ENCODE measurements around the gene TNIP1.

Gene TNIP1

DNA sequence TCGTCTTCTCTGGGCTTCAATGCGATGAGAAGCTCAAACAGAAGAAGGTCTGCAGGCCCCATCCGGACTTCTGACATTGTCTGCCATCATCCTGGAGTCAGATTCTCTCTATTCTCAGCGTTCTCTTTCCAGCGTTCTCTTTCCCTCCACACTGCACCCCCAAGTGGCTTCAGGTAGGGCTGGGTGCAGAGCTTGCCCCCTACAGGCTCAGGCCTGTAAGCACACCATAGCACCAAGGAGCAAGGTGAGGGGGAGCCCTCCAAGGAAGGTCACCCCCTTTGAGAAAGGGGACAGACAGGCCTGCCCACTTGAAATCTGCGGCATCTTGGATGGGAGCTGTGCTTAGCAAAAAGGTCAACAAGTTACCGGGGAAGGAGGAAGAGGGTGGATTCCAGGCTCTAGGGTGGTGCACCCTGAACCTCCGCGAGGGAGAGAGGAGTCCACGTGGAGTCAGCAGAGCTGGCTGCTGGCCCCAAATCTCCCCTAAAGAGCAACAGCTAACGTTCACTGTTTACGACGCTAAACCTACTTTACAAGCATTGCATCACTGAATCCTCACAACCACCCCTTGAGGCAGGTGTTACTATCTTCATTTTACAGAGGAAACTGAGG lies 32.9 kb downstream of the TNIP1 start:
- TF ChIP-seq, protein P1, sequence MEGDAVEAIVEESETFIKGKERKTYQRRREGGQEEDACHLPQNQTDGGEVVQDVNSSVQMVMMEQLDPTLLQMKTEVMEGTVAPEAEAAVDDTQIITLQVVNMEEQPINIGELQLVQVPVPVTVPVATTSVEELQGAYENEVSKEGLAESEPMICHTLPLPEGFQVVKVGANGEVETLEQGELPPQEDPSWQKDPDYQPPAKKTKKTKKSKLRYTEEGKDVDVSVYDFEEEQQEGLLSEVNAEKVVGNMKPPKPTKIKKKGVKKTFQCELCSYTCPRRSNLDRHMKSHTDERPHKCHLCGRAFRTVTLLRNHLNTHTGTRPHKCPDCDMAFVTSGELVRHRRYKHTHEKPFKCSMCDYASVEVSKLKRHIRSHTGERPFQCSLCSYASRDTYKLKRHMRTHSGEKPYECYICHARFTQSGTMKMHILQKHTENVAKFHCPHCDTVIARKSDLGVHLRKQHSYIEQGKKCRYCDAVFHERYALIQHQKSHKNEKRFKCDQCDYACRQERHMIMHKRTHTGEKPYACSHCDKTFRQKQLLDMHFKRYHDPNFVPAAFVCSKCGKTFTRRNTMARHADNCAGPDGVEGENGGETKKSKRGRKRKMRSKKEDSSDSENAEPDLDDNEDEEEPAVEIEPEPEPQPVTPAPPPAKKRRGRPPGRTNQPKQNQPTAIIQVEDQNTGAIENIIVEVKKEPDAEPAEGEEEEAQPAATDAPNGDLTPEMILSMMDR (IDR thresholded peaks at IDR 0.05; ENCODE audit: control insufficient read depth, extremely low read depth, insufficient read depth), result peak; percentile 76
- DNase-seq (ENCODE audit: low read depth), result no peak
- no peak overlapping the region for H3K4me3 ChIP-seq (ENCODE audit: low read depth, low read length)

DNA sequence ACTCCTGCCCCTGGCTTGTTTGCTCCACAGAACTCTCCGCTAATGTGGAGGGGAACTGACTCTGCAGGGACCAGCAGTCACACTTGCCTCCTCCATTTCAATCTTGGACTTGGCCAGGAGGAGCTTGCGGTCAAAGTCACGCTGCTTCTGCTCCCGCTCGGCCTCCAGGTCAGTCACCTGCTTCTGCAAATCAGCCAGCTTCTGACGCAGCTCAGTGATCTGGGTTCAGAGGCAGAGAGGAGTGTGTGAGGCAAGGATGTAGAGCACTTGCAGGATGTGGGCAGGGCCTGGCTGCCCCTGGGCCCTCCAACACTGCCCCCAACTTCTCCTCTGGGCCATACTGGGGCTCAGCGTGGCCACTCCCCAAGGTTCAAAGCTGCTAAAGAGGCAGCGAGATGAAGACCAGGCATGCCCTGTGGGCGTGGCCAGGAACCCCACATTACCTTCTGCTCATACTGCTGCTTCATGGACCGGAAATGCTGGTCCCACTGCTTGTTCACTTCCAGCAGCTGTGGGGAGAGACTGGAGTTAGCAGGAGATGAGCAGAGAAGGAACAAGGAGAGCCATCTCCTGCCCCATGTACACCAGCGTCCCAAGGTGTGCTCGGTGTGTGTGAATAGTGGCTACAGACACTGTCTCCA lies 38.3 kb downstream of the TNIP1 start:
- no peak for DNase-seq (ENCODE audit: low read depth)
- TF ChIP-seq, protein P1 (IDR thresholded peaks at IDR 0.05; ENCODE audit: control insufficient read depth, extremely low read depth, insufficient read depth), result no peak

DNA sequence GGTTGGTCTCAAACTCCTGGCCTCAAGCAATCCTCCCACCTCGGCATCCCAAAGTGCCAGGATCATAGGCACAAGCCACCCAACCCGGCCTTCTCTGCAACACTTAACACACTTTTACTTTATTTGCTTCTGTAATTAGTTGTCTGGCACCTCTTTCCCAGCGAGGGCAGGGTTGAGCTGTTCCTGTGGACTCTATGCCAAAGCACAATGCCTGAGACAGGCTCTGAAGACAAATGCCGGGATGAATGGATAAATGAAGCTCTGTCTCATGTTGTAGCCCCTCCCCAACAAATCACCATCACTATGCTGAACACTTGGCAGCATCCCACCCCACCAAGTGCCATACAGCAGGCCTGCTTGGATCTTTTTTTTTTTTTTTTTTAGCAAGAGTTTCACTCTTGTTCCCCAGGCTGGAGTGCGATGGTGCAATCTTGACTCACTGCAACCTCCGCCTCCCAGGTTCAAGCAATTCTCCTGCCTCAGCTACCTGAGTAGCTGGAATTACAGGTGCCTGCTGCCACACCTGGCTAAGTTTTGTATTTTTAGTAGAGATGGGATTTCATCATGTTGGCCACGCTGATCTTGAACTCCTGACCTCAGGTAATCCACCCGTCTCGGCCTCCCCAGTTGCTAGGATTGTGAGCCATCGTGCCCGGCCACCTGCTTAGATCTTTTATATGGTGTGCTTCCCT lies 39.1 kb downstream of the TNIP1 start:
- H3K4me3 ChIP-seq (ENCODE audit: low read depth, low read length), result no peak overlapping the region
- no peak for DNase-seq (ENCODE audit: low read depth)
- TF ChIP-seq, protein P1 (IDR thresholded peaks at IDR 0.05; ENCODE audit: control insufficient read depth, extremely low read depth, insufficient read depth), result no peak

More for the DNA sequence above, 38.3 kb downstream of the TNIP1 start:
- no peak overlapping the region for H3K4me3 ChIP-seq (ENCODE audit: low read depth, low read length)

DNA sequence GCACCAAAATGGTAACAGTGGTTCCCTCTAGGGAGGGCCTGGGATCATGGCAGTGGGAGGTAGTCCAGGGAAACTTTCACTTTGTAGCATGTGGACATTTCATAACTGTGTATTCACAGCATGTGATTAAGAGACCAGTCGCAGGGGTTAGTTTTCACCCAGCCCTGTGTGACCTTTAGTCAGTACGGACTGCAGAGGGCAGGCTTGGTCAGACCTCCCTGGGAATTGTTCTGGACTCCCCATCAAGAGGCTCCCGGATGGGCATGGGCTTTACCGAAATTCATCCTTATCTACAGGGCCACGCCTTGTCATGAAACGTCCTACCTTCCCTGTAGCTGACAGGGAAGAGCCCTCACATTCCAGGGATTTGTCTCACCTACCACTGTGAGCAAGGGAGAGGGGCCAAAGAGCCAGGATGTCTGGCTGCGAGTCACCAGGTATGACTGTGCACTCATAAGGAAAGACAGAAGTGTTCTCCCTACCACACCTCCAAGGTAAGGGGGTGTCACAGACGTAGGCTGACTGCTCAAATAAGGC lies 40.6 kb downstream of the TNIP1 start:
- H3K4me3 ChIP-seq (ENCODE audit: low read depth, low read length), result no peak overlapping the region
- TF ChIP-seq, protein P1 (IDR thresholded peaks at IDR 0.05; ENCODE audit: control insufficient read depth, extremely low read depth, insufficient read depth), result no peak
- no peak for DNase-seq (ENCODE audit: low read depth)

DNA sequence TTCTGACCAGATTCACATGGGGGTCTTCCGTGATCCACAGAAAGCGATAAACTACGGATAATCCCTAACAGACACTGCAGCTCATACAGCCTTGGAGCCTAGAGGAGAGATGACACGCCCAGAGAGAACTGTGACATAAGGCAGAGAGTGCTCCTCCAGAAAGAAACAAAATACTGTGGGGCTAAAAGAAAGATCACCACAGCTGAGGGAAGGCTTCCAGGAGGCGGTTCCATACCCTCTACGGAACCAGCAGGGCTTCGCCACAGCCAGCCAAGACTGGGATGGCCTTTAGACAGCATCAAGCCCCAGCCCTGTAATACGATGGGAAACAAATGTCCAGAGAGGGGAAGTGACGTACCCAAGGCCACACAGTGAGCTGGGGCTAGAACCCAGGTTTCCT lies 41.2 kb downstream of the TNIP1 start:
- TF ChIP-seq, protein P1 (IDR thresholded peaks at IDR 0.05; ENCODE audit: control insufficient read depth, extremely low read depth, insufficient read depth), result no peak
- no peak for DNase-seq (ENCODE audit: low read depth)
- H3K4me3 ChIP-seq (ENCODE audit: low read depth, low read length), result no peak overlapping the region

DNA sequence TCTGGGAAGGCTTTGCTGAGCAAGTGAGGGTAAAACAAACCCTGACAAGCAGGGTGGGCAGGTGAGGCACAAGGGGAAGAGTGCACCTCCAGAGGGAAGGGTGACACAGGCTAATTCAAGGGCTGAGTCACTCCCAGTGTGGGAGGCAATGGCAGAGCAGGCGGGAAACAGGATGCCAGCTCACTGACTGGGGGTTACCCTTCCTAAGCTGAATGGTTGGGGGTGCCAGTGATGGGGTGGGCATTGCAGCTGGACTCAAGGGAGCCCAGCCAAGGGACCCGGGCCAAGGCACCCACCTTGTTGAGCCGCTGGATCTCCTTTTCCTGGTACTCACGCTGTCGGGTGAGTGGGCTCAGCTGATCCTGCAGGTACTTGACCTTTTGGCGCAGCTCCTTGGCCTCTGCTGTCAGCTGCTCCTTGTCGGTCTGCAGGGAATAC lies 42.0 kb downstream of the TNIP1 start:
- no peak overlapping the region for H3K4me3 ChIP-seq (ENCODE audit: low read depth, low read length)
- TF ChIP-seq, protein P1 (IDR thresholded peaks at IDR 0.05; ENCODE audit: control insufficient read depth, extremely low read depth, insufficient read depth), result no peak
- no peak for DNase-seq (ENCODE audit: low read depth)

Data from LNCaP clone FGC (cell line).